ENCODE measurements around the gene ZDHHC11.
A peak's percentile ranks its signal among the peaks of the same experiment; 100 is the strongest.
"Not testable (repeated sequence)": the region's sequence is repeated elsewhere in the genome, so short reads cannot be mapped to it uniquely, and the experiment has no call there.

ZDHHC11 gene

GRCh38 chr5:807719-808514 is 42.9 kb downstream of the ZDHHC11 start:
- not testable (repeated sequence) for DNase-seq (ENCODE audit: low spot score)

GRCh38 chr5:801472-801871 is 49.3 kb downstream of the ZDHHC11 start:
- no peak for DNase-seq (ENCODE audit: low spot score)

- not testable (repeated sequence) for DNase-seq (ENCODE audit: low spot score)
These were observed 49.7 kb downstream of the ZDHHC11 start for GRCh38 chr5:801055-801454.

- not testable (repeated sequence) for DNase-seq (ENCODE audit: low spot score)
These were observed 52.2 kb downstream of the ZDHHC11 start for GRCh38 chr5:798505-799138.

GRCh38 chr5:797986-798385 is 52.8 kb downstream of the ZDHHC11 start:
- not testable (repeated sequence) for DNase-seq (ENCODE audit: low spot score)

- not testable (repeated sequence) for DNase-seq (ENCODE audit: low spot score)
These were observed 54.9 kb downstream of the ZDHHC11 start for GRCh38 chr5:795873-796272.

- DNase-seq (ENCODE audit: low spot score), result not testable (repeated sequence)
These were observed 55.8 kb downstream of the ZDHHC11 start for GRCh38 chr5:794948-795347.

- not testable (repeated sequence) for DNase-seq (ENCODE audit: low spot score)
These were observed 62.1 kb downstream of the ZDHHC11 start for GRCh38 chr5:788703-789102.

- not testable (repeated sequence) for DNase-seq (ENCODE audit: low spot score)
These were observed 62.9 kb downstream of the ZDHHC11 start for GRCh38 chr5:787857-788233.

- DNase-seq (ENCODE audit: low spot score), result not testable (repeated sequence)
These were observed 63.4 kb downstream of the ZDHHC11 start for GRCh38 chr5:787224-787856.

GRCh38 chr5:785181-785705 is 65.5 kb downstream of the ZDHHC11 start:
- DNase-seq (ENCODE audit: low spot score), result not testable (repeated sequence)

- peak; percentile 87 for DNase-seq (ENCODE audit: low spot score)
These were observed 66.2 kb downstream of the ZDHHC11 start, which contains the start of gene ZDHHC11B for GRCh38 chr5:784428-785177. Gene ZDHHC11B (minus strand): TSS chr5:784729. CDS start chr5:766919, 17,810 bp downstream.

- peak; percentile 56 for DNase-seq (ENCODE audit: low spot score)
These were observed 66.8 kb downstream of the ZDHHC11 start for GRCh38 chr5:783881-784427.

- DNase-seq (ENCODE audit: low spot score), result not testable (repeated sequence)
These were observed 67.6 kb downstream of the ZDHHC11 start for GRCh38 chr5:783049-783802.

GRCh38 chr5:782356-782755 is 68.4 kb downstream of the ZDHHC11 start:
- not testable (repeated sequence) for DNase-seq (ENCODE audit: low spot score)

GRCh38 chr5:780571-780970 is 70.2 kb downstream of the ZDHHC11 start:
- not testable (repeated sequence) for DNase-seq (ENCODE audit: low spot score)

- DNase-seq (ENCODE audit: low spot score), result not testable (repeated sequence)
These were observed 71.8 kb downstream of the ZDHHC11 start for GRCh38 chr5:778967-779366.

GRCh38 chr5:778421-778820 is 72.4 kb downstream of the ZDHHC11 start:
- not testable (repeated sequence) for DNase-seq (ENCODE audit: low spot score)

GRCh38 chr5:777756-778161 is 73.0 kb downstream of the ZDHHC11 start:
- no peak for DNase-seq (ENCODE audit: low spot score)
